Gastrocnemius medialis (tissue), 4 donors: Measurements from ENCODE around the gene RGS11.

Experiments used
- CTCF ChIP-seq, 5 experiments: fragments of 450-650 bp in 3 of 5; fragments of 200-600 bp in 2 of 5; sonication (generic) in 2 of 5; IDR thresholded peaks in 4 of 5; conservative IDR thresholded peaks in 1 of 5; 1 replicate in 4 of 5; 2 replicates in 1 of 5; pipeline ENCODE4 v1.5.1; 2016 to 2019; ENCODE audit warnings: antibody characterized with exemption in 5 of 5, mild to moderate bottlenecking in 3 of 5, moderate library complexity in 3 of 5
- POLR2A ChIP-seq, 2 donors: fragments of 450-650 bp; IDR thresholded peaks; one replicate each; pipeline ENCODE4 v1.6.1; 2017; ENCODE audit warnings: antibody characterized with exemption in 2 of 2, mild to moderate bottlenecking in 2 of 2, moderate library complexity in 2 of 2

- TF ChIP-seq CTCF (IDR thresholded peaks at IDR 0.05 in 4 of 5, conservative IDR thresholded peaks at IDR 0.05 in 1 of 5), result no peak
- TF ChIP-seq POLR2A (IDR thresholded peaks at IDR 0.05), result no peak
Measured at GRCh38 chr16:249431-249830, 26.3 kb downstream of the RGS11 start.
